ENCODE data around the gene SREK1.
"Not testable (repeated sequence)": the region's sequence is repeated elsewhere in the genome, so short reads cannot be mapped to it uniquely, and the experiment has no call there.

The SREK1 gene

GRCh38 chr5:66168226-66168625 is 24.1 kb downstream of the SREK1 start:
- DNase-seq = no peak

GRCh38 chr5:66169534-66169933 is 25.4 kb downstream of the SREK1 start:
- no peak for DNase-seq

GRCh38 chr5:66170195-66170919 is 26.3 kb downstream of the SREK1 start:
- DNase-seq = no peak

- DNase-seq = peak; percentile 61
Observed at GRCh38 chr5:66171349-66172344, 27.5 kb downstream of the SREK1 start.

- peak; percentile 40 for DNase-seq
Observed at GRCh38 chr5:66174338-66174737, 30.2 kb downstream of the SREK1 start.

- DNase-seq = no peak
Observed at GRCh38 chr5:66178799-66179198, 34.7 kb downstream of the SREK1 start.

- no peak for DNase-seq
Observed at GRCh38 chr5:66179297-66180051, 35.4 kb downstream of the SREK1 start.

GRCh38 chr5:66180282-66181155 is 36.4 kb downstream of the SREK1 start:
- no peak for DNase-seq

GRCh38 chr5:66186108-66186507 is 42.0 kb downstream of the SREK1 start:
- no peak for DNase-seq

- DNase-seq = no peak
Observed at GRCh38 chr5:66193419-66193818, 49.3 kb downstream of the SREK1 start.

GRCh38 chr5:66197764-66198405 is 53.8 kb downstream of the SREK1 start:
- no peak for DNase-seq

- no peak for DNase-seq
Observed at GRCh38 chr5:66198837-66199236, 54.7 kb downstream of the SREK1 start.

- no peak for DNase-seq
Observed at GRCh38 chr5:66203531-66203930, 59.4 kb downstream of the SREK1 start.

- no peak for DNase-seq
Observed at GRCh38 chr5:66206465-66206864, 62.4 kb downstream of the SREK1 start.

- no peak for DNase-seq
Observed at GRCh38 chr5:66207800-66208561, 63.9 kb downstream of the SREK1 start.

- DNase-seq = no peak
Observed at GRCh38 chr5:66209350-66209749, 65.2 kb downstream of the SREK1 start.

- DNase-seq = no peak
Observed at GRCh38 chr5:66209794-66210193, 65.7 kb downstream of the SREK1 start.

GRCh38 chr5:66213533-66213932 is 69.4 kb downstream of the SREK1 start:
- no peak for DNase-seq

GRCh38 chr5:66222455-66222854 is 78.4 kb downstream of the SREK1 start:
- DNase-seq = no peak

GRCh38 chr5:66222896-66223295 is 78.8 kb downstream of the SREK1 start:
- DNase-seq = not testable (repeated sequence)

GRCh38 chr5:66223637-66224036 is 79.5 kb downstream of the SREK1 start:
- peak; percentile 14 for DNase-seq
